ENCODE results near the gene PHEX. TPM values are rescaled to one million over a fixed set of nuclear protein-coding genes. Genes with fewer than 3 reads are reported as not detected.

Gene PHEX
- polyA plus RNA-seq, 1 donor (not counting 4 experiments of a cell fraction or from before 2014, with no cell fraction given) = 0.80 TPM

DNA sequence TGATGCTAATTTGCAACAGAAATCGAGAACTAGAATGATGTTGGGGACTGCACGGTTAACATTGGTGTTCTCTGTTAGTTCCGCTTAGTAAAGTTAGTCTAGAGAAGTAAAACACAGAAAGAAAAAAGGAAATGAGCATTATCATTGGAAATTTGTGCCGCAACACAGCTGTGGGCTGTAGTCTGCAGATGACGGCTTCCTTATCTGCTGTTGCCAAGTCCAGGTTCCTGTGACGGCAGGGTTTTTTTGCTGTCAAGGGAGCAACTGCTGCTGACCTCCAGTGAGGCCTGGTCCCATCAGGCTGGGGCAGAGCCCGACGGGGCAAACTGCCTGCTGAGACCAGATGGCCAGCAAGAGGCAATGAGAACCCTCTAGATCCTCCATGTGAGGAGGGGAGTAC is 38.9 kb upstream of the PHEX start:
- peaks cover 0 to 5% of the 10 kb centered on the region in 2 experiments for H3K36me3 ChIP-seq (ENCODE audit: control insufficient read depth in 2 of 2, extremely low read depth in 1 of 2, insufficient read depth in 2 of 2, low read length in 2 of 2)
- no peak for TF ChIP-seq EZH2 (IDR thresholded peaks at IDR 0.05; ENCODE audit: low read length)
- TF ChIP-seq, protein P1, sequence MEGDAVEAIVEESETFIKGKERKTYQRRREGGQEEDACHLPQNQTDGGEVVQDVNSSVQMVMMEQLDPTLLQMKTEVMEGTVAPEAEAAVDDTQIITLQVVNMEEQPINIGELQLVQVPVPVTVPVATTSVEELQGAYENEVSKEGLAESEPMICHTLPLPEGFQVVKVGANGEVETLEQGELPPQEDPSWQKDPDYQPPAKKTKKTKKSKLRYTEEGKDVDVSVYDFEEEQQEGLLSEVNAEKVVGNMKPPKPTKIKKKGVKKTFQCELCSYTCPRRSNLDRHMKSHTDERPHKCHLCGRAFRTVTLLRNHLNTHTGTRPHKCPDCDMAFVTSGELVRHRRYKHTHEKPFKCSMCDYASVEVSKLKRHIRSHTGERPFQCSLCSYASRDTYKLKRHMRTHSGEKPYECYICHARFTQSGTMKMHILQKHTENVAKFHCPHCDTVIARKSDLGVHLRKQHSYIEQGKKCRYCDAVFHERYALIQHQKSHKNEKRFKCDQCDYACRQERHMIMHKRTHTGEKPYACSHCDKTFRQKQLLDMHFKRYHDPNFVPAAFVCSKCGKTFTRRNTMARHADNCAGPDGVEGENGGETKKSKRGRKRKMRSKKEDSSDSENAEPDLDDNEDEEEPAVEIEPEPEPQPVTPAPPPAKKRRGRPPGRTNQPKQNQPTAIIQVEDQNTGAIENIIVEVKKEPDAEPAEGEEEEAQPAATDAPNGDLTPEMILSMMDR (optimal IDR thresholded peaks at IDR 0.05 in 1 of 3, IDR thresholded peaks at IDR 0.05 in 1 of 3, conservative IDR thresholded peaks at IDR 0.05 in 1 of 3; ENCODE audit: extremely low read depth in 1 of 3, insufficient read depth in 2 of 3, low read length in 3 of 3) = no peak
- no peaks in the 10 kb centered on the region for H3K9me3 ChIP-seq (ENCODE audit: control insufficient read depth, low read depth, low read length)
- H4K20me1 ChIP-seq (ENCODE audit: control insufficient read depth, extremely low read depth, insufficient read depth, low read length) = no peaks in the 10 kb centered on the region
- no peaks in the 10 kb centered on the region for H3K79me2 ChIP-seq (ENCODE audit: control insufficient read depth, insufficient read depth, low read length)
- H3K9me1 ChIP-seq (ENCODE audit: control insufficient read depth, extremely low read depth, insufficient read depth, low read length) = no peaks in the 10 kb centered on the region
- no peak overlapping the region for H3K9ac ChIP-seq (ENCODE audit: control insufficient read depth, extremely low read depth, insufficient read depth, low read length)
- H3K27ac ChIP-seq (ENCODE audit: control insufficient read depth, insufficient read depth, low read length) = no peak overlapping the region
- no peaks in the 10 kb centered on the region for H3K27me3 ChIP-seq (ENCODE audit: control insufficient read depth, extremely low read depth, insufficient read depth, low read length)
- H2AFZ ChIP-seq (ENCODE audit: control insufficient read depth, low read length) = no peak overlapping the region
- H3K4me2 ChIP-seq (ENCODE audit: control insufficient read depth, extremely low read depth, insufficient read depth, low read depth, low read length) = no peak overlapping the region
- no peaks in the 10 kb centered on the region for H3K4me1 ChIP-seq (ENCODE audit: control insufficient read depth, extremely low read depth, insufficient read depth, low read length)
- FAIRE-seq (no peak), DNase-seq (ENCODE audit: low read depth, low spot score) (no peak)
- H3K4me3 ChIP-seq (ENCODE audit: control insufficient read depth in 2 of 3, extremely low read depth in 1 of 3, insufficient read depth in 2 of 3, low read depth in 1 of 3, low read length in 3 of 3) = no peak overlapping the region
- dilution Hi-C loops (cut with MboI; ENCODE audit: extremely low pct_ligation_motif_present, low sequenced_read_pairs) = no loop called here

DNA sequence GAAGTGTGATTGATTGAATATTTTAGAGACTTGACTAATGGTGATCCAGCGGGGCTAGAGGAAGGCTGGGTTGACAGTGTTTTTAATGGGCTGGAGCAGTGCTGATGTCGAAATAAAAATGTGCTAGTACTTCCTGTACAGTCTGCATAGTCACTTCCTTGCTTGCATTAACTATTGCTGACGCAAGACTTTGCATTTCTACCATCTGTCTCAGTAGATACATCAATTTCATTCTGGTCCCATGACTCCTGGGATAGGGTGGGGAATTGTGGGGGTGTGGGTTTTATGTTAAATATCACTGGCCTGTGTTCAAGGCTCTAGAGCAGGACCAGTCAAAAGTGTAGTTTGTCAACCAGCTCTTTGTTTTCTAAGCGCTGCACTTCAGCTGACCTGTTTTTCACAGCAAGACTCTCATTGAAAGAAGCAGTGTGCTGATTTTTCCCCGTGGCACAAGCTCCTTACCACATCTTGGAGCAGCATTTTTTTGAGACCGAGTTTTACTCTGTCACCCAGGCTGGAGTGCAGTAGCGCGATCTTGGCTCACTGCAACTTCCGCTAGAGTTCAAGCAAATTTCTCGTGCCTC is 35.2 kb upstream of the PHEX start:
- Histone ChIP-seq H3K4me3 (ENCODE audit: control insufficient read depth in 2 of 3, extremely low read depth in 1 of 3, insufficient read depth in 2 of 3, low read depth in 1 of 3, low read length in 3 of 3) (no peak overlapping the region), H3K27ac (ENCODE audit: control insufficient read depth, insufficient read depth, low read length) (no peak overlapping the region), H3K9me3 (ENCODE audit: control insufficient read depth, low read depth, low read length) (no peaks in the 10 kb centered on the region), H3K4me2 (ENCODE audit: control insufficient read depth, extremely low read depth, insufficient read depth, low read depth, low read length) (no peak overlapping the region), H3K9me1 (ENCODE audit: control insufficient read depth, extremely low read depth, insufficient read depth, low read length) (no peaks in the 10 kb centered on the region), H3K9ac (ENCODE audit: control insufficient read depth, extremely low read depth, insufficient read depth, low read length) (no peak overlapping the region), H3K27me3 (ENCODE audit: control insufficient read depth, extremely low read depth, insufficient read depth, low read length) (no peaks in the 10 kb centered on the region), H3K79me2 (ENCODE audit: control insufficient read depth, insufficient read depth, low read length) (no peaks in the 10 kb centered on the region), H3K36me3 (ENCODE audit: control insufficient read depth in 2 of 2, extremely low read depth in 1 of 2, insufficient read depth in 2 of 2, low read length in 2 of 2) (peaks cover 0 to 5% of the 10 kb centered on the region in 2 experiments), H4K20me1 (ENCODE audit: control insufficient read depth, extremely low read depth, insufficient read depth, low read length) (no peaks in the 10 kb centered on the region), H2AFZ (ENCODE audit: control insufficient read depth, low read length) (no peak overlapping the region), H3K4me1 (ENCODE audit: control insufficient read depth, extremely low read depth, insufficient read depth, low read length) (no peaks in the 10 kb centered on the region)
- FAIRE-seq (no peak), DNase-seq (ENCODE audit: low read depth, low spot score) (no peak)
- dilution Hi-C loops (cut with MboI; ENCODE audit: extremely low pct_ligation_motif_present, low sequenced_read_pairs) = no loop called here
- TF ChIP-seq EZH2 (IDR thresholded peaks at IDR 0.05; ENCODE audit: low read length) = no peak
- TF ChIP-seq, protein P1 (optimal IDR thresholded peaks at IDR 0.05 in 1 of 3, IDR thresholded peaks at IDR 0.05 in 1 of 3, conservative IDR thresholded peaks at IDR 0.05 in 1 of 3; ENCODE audit: extremely low read depth in 1 of 3, insufficient read depth in 2 of 3, low read length in 3 of 3) = no peak
